Right lobe of liver (tissue), 4 donors: ENCODE measurements around the gene HTRA1.

Source experiments
- CTCF ChIP-seq, 4 donors: fragments of 200-600 bp in 3 of 4; fragments of 450-650 bp in 1 of 4; IDR thresholded peaks; one replicate each; pipeline versions ENCODE4 v1.5.1 to v1.8.0; 2016 to 2022; ENCODE audit warnings: antibody characterized with exemption in 4 of 4, mild to moderate bottlenecking in 2 of 4
- POLR2A ChIP-seq: fragments of 450-650 bp; IDR thresholded peaks from one replicate; pipeline ENCODE4 v1.6.1; 2017; ENCODE audit warnings: antibody characterized with exemption, mild to moderate bottlenecking
- donor health status: DM: no; HTN: no; CAD: no.
- donor health status: DM: no; HTN: no; CAD: no.
- donor health status: DM: no; HTN: yes; CAD: no.

GRCh38 chr10:122463466-122464249 lies 2.3 kb downstream of the HTRA1 start:
- TF ChIP-seq CTCF (IDR thresholded peaks at IDR 0.05) (no peak), POLR2A (no peak)
